LNCAP (cell line): Measurements from ENCODE around the gene OBP2B.

Experiments used
- CTCF ChIP-seq: fragments of 450-650 bp; IDR thresholded peaks from 2 replicates; pipeline ENCODE4 v1.5.1; 2017; ENCODE audit warnings: mild to moderate bottlenecking

Gene OBP2B

GRCh38 chr9:133235549-133236222 lies 26.6 kb upstream of the OBP2B start:
- TF ChIP-seq CTCF = no peak

DNA sequence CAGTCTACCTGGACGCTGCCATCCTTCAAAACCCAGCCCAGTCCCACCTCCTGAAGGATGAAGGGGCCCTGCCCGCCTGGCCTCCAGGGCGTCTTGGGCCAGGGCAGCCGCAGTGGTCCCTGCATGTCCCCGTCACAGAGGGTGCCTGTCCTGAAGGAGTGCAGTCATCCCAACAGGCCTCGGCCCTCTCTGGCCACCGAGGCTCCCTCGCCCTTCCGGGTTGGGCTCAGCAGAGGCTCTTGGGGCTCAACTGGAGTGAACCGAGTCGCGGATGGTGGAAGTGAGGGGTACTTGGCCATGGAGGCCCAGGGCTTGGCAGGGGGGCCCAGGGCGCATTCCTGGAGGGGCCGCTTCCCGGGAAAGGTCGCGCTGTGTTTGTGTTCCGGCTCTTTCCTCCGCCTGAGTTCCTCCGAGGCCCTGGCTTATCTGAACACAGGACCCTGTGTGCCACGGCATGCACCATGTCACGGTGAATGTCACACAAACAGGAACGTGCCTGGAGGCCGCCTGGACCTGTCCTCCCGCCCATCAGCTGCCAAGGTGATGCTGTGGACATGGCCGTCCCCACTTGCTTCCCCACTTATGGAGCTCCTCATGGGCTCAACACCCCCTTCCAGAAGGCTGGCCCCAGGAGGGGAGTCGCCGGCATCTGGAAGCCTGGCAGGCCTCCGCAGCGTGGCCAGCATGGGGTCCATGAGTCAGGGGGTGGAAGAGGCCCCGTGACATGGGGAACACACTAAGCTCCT lies 25.7 kb upstream of the OBP2B start:
- no peak for TF ChIP-seq CTCF

GRCh38 chr9:133233681-133234432 lies 24.8 kb upstream of the OBP2B start:
- TF ChIP-seq CTCF = no peak

DNA sequence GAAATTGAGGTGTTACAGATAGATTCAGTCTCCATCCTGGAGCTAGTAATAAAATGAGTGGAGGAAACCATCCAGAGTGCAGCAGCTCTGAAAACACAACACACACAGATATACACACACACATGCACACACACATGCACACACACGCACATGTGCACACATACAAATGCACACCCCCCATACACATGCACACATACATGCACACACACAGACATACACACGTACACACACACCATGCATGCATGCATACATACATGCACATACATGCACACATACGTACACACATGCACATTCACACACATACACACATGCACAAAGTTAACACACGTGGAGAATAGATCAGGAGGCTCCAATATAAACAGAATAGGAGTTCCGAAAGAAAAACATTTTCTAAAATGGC lies 21.0 kb upstream of the OBP2B start:
- no peak for TF ChIP-seq CTCF

GRCh38 chr9:133227242-133227860 lies 18.3 kb upstream of the OBP2B start:
- no peak for TF ChIP-seq CTCF

DNA sequence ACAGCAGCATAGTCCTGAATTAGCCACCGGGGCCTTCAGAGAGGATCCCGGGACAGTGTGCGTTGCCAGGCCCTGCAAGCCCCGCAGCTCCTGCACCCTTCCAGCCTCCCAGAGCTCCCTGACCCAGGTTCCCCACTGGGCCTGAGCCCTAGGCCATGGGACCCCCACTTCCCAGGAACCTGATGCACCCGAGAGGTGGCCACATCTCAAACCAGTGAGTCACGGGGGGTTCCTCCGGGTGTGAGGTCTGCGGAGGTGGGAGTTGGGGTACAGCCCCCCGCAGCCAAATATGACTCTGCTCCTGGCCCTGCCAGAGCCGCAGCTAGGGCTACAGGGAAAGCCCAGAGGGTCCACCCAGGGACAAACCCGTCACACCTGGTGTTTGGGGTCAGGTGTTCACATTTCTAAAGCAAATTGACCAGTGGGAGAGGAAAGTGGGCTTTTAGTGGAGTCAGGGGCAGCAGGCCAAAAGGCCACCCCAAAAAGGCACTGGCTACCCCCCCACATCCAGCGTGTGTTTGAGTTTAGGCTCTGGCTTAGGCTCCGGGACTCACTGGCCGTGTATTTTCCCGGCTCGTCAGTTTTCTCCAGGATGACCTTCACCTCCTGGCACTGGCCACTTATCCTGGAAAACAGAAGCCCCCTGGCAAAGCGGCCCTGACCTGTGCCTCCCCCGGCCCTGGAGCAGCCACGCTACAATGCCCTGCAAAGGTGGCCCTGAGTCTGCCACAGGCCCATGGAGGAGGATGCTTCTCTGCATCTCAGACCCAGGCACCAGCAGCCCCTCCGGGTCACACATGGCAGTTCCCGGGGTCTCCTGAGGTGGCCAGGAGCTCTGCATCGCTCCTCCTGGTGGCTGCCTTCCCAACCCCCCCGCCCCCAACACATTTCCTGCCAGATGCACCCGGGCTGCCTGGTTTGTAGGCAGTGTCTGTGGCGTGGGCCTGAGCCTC lies 17.4 kb upstream of the OBP2B start:
- TF ChIP-seq CTCF = no peak
